Esophagus muscularis mucosa (tissue), 4 donors: ENCODE measurements around the gene APLP2. TPM values are rescaled to one million over a fixed set of nuclear protein-coding genes. Genes with fewer than 3 reads are reported as not detected.

Experiments used
- DNase-seq: peaks from one replicate; pipeline ENCODE4 v3.0.0-alpha.2; 2017; ENCODE audit errors: extremely low spot score
- H3K27ac ChIP-seq, 4 donors: fragments of 200-600 bp; sonication (generic); replicated peaks in 1 of 4; 1 replicate in 3 of 4; 2 replicates in 1 of 4; pipeline ENCODE4 v1.5.1; 2016 to 2019; ENCODE audit warnings: mild to moderate bottlenecking in 1 of 4
- H3K27me3 ChIP-seq, 4 donors: fragments of 200-600 bp; sonication (generic); one replicate each; pipeline versions ENCODE4 v1.5.1 to v1.6.0; 2016 to 2019
- H3K36me3 ChIP-seq, 4 donors: fragments of 200-600 bp; sonication (generic); one replicate each; pipeline ENCODE4 v1.5.1; 2016 to 2019
- H3K4me1 ChIP-seq, 4 donors: fragments of 200-600 bp; sonication (generic); one replicate each; pipeline ENCODE4 v1.5.1; 2016 to 2019
- H3K4me3 ChIP-seq, 4 donors: fragments of 200-600 bp; sonication (generic); 1 replicate in 2 of 4; 2 replicates in 2 of 4; pipeline ENCODE4 v1.5.1; 2016 to 2019; ENCODE audit warnings: mild to moderate bottlenecking in 4 of 4, moderate library complexity in 1 of 4
- H3K9me3 ChIP-seq, 4 donors: fragments of 200-600 bp; sonication (generic); 1 replicate in 3 of 4; 2 replicates in 1 of 4; pipeline ENCODE4 v1.5.1; 2016 to 2019
- EP300 ChIP-seq: sonication (generic); formaldehyde crosslinking; IDR thresholded peaks from one replicate; pipeline ENCODE4 v1.6.1; 2017; ENCODE audit warnings: antibody characterized with exemption
- POLR2A ChIP-seq: fragments of 450-650 bp; IDR thresholded peaks from one replicate; pipeline ENCODE4 v1.6.1; 2017; ENCODE audit warnings: antibody characterized with exemption, moderate library complexity, mild to moderate bottlenecking, low read depth
- POLR2AphosphoS5 ChIP-seq, 2 donors: sonication (generic); formaldehyde crosslinking; IDR thresholded peaks; one replicate each; pipeline ENCODE4 v1.6.1; 2017; ENCODE audit warnings: antibody characterized with exemption in 2 of 2
- WGBS: methylation state at CpG from one replicate; pipeline ENCODE4 v1.1.5; 2018; 5-methylcytosine and 5-hydroxymethylcytosine counted together
- intact Hi-C: fragments of 100-400 bp; cut with DNase I; formaldehyde crosslinking; loops from one replicate; pipeline ENCODE4 v1.15.1; 2023
- total RNA-seq, 4 donors: library from RNA; depleted of rRNA; stranded (reverse); fragments of >200 nt; gene quantifications; one replicate each; pipeline versions ENCODE4 v1.1.0 to v1.2.1, GENCODE V29; 2016
- TF ChIP-seq, protein P1 (sequence below), 3 experiments: fragments of 200-600 bp in 2 of 3; fragments of 450-650 bp in 1 of 3; sonication (generic) in 2 of 3; IDR thresholded peaks; one replicate each; pipeline ENCODE4 v1.5.1; 2017 to 2019; ENCODE audit warnings: antibody characterized with exemption in 3 of 3, mild to moderate bottlenecking in 2 of 3, moderate library complexity in 1 of 3

The APLP2 gene
- total RNA-seq, 4 donors from 2014 or later, result 311 to 479 (median 410) TPM

- Histone ChIP-seq H3K27ac (no peak overlapping the region), H3K9me3 (no peaks in the 10 kb centered on the region), H3K36me3 (no peaks in the 10 kb centered on the region), H3K27me3 (no peaks in the 10 kb centered on the region), H3K4me3 (no peak overlapping the region), H3K4me1 (peaks cover 0 to 4% (median 0%) of the 10 kb centered on the region in 4 donors)
- 93% methylated on average over 29 of the region's 49 CpGs for WGBS
- intact Hi-C loops, result no loop called here
- DNase-seq, result no peak
- no peak for TF ChIP-seq POLR2A
- TF ChIP-seq, protein P1, sequence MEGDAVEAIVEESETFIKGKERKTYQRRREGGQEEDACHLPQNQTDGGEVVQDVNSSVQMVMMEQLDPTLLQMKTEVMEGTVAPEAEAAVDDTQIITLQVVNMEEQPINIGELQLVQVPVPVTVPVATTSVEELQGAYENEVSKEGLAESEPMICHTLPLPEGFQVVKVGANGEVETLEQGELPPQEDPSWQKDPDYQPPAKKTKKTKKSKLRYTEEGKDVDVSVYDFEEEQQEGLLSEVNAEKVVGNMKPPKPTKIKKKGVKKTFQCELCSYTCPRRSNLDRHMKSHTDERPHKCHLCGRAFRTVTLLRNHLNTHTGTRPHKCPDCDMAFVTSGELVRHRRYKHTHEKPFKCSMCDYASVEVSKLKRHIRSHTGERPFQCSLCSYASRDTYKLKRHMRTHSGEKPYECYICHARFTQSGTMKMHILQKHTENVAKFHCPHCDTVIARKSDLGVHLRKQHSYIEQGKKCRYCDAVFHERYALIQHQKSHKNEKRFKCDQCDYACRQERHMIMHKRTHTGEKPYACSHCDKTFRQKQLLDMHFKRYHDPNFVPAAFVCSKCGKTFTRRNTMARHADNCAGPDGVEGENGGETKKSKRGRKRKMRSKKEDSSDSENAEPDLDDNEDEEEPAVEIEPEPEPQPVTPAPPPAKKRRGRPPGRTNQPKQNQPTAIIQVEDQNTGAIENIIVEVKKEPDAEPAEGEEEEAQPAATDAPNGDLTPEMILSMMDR (IDR thresholded peaks at IDR 0.05), result no peak
- no peak for TF ChIP-seq POLR2AphosphoS5 (IDR thresholded peaks at IDR 0.05)
- no peak for TF ChIP-seq EP300
Measured at GRCh38 chr11:130040281-130040940, 29.3 kb upstream of the APLP2 start.

DNA sequence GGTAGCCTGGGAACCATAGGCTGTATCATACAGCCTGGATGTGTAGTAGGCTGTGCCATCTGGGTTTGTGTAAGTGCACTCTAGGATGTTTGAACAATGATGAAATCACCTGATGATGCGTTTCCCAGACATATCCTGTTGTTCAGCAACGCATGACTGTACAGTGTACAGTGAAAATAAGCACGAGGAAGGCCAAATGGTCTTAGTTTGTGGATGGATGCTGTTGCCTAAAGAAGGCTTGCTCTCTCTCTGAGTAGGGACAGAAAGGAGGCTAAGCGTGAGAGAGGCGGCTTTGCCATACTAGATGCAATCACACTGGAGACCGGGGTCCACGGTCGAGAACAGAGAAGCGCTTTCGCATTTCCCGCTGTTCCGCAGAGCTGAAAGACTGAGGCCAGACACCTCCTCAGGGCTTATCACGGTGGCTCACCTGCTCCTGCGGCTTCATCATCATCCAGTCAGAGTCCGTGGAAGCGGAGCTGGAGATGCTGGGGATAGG lies 27.6 kb upstream of the APLP2 start:
- Histone ChIP-seq H3K4me3 (no peak overlapping the region), H3K27me3 (no peaks in the 10 kb centered on the region), H3K36me3 (no peaks in the 10 kb centered on the region), H3K9me3 (no peaks in the 10 kb centered on the region), H3K27ac (no peak overlapping the region), H3K4me1 (peaks cover 0 to 4% (median 0%) of the 10 kb centered on the region in 4 donors)
- DNase-seq, result no peak
- TF ChIP-seq POLR2A, result no peak
- TF ChIP-seq POLR2AphosphoS5 (IDR thresholded peaks at IDR 0.05), result no peak
- TF ChIP-seq EP300, result no peak
- TF ChIP-seq, protein P1 (IDR thresholded peaks at IDR 0.05), result no peak
- 78% methylated on average over 16 of the region's 16 CpGs for WGBS
- intact Hi-C loops, result no loop called here

GRCh38 chr11:130043575-130043974 lies 26.1 kb upstream of the APLP2 start:
- DNase-seq, result no peak
- H3K36me3 ChIP-seq, result no peaks in the 10 kb centered on the region
- no peaks in the 10 kb centered on the region for H3K9me3 ChIP-seq
- peaks cover 0 to 4% (median 0%) of the 10 kb centered on the region in 4 donors for H3K4me1 ChIP-seq
- no peaks in the 10 kb centered on the region for H3K27me3 ChIP-seq
- intact Hi-C loops, result no loop called here
- H3K27ac ChIP-seq, result no peak overlapping the region
- H3K4me3 ChIP-seq, result no peak overlapping the region
- TF ChIP-seq POLR2AphosphoS5 (IDR thresholded peaks at IDR 0.05) (no peak), POLR2A (no peak), EP300 (no peak)
- TF ChIP-seq, protein P1 (IDR thresholded peaks at IDR 0.05), result no peak
- 69% methylated on average over 5 of the region's 5 CpGs for WGBS

GRCh38 chr11:130047141-130047540 lies 22.6 kb upstream of the APLP2 start:
- peaks cover 0 to 22% (median 19%) of the 10 kb centered on the region in 4 donors for H3K4me1 ChIP-seq
- TF ChIP-seq, protein P1 (IDR thresholded peaks at IDR 0.05), result no peak
- no peak for TF ChIP-seq EP300
- no peak for TF ChIP-seq POLR2AphosphoS5 (IDR thresholded peaks at IDR 0.05)
- no peak for TF ChIP-seq POLR2A
- whole genome bisulfite sequencing, result 90% methylated on average over 1 of the region's 1 CpG

More at GRCh38 chr11:130047141-130047540, 22.6 kb upstream of the APLP2 start:
- Histone ChIP-seq H3K36me3 (no peaks in the 10 kb centered on the region), H3K9me3 (no peaks in the 10 kb centered on the region), H3K27me3 (no peaks in the 10 kb centered on the region), H3K27ac (no peak overlapping the region), H3K4me3 (no peak overlapping the region)
- intact Hi-C loops, result no loop called here
- DNase-seq, result no peak
